KBM-7 (cell line): ENCODE results near the gene GTF3C1.
A peak's percentile ranks its signal among the peaks of the same experiment; 100 is the strongest.

Experiments used
- DNase-seq: peaks from one replicate; pipeline ENCODE4 v3.0.0-alpha.2; 2015
- in situ Hi-C: fragments of 300-500 bp; cut with MboI; formaldehyde crosslinking; loops from 2 replicates; pipeline ENCODE4 v1.14.3; 2020; ENCODE audit warnings: low sequenced_read_pairs, low pct_unique_long_range_greater_than_20kb, mixed read lengths

Gene GTF3C1, protein sequence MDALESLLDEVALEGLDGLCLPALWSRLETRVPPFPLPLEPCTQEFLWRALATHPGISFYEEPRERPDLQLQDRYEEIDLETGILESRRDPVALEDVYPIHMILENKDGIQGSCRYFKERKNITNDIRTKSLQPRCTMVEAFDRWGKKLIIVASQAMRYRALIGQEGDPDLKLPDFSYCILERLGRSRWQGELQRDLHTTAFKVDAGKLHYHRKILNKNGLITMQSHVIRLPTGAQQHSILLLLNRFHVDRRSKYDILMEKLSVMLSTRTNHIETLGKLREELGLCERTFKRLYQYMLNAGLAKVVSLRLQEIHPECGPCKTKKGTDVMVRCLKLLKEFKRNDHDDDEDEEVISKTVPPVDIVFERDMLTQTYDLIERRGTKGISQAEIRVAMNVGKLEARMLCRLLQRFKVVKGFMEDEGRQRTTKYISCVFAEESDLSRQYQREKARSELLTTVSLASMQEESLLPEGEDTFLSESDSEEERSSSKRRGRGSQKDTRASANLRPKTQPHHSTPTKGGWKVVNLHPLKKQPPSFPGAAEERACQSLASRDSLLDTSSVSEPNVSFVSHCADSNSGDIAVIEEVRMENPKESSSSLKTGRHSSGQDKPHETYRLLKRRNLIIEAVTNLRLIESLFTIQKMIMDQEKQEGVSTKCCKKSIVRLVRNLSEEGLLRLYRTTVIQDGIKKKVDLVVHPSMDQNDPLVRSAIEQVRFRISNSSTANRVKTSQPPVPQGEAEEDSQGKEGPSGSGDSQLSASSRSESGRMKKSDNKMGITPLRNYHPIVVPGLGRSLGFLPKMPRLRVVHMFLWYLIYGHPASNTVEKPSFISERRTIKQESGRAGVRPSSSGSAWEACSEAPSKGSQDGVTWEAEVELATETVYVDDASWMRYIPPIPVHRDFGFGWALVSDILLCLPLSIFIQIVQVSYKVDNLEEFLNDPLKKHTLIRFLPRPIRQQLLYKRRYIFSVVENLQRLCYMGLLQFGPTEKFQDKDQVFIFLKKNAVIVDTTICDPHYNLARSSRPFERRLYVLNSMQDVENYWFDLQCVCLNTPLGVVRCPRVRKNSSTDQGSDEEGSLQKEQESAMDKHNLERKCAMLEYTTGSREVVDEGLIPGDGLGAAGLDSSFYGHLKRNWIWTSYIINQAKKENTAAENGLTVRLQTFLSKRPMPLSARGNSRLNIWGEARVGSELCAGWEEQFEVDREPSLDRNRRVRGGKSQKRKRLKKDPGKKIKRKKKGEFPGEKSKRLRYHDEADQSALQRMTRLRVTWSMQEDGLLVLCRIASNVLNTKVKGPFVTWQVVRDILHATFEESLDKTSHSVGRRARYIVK (N-terminal part only)

DNA sequence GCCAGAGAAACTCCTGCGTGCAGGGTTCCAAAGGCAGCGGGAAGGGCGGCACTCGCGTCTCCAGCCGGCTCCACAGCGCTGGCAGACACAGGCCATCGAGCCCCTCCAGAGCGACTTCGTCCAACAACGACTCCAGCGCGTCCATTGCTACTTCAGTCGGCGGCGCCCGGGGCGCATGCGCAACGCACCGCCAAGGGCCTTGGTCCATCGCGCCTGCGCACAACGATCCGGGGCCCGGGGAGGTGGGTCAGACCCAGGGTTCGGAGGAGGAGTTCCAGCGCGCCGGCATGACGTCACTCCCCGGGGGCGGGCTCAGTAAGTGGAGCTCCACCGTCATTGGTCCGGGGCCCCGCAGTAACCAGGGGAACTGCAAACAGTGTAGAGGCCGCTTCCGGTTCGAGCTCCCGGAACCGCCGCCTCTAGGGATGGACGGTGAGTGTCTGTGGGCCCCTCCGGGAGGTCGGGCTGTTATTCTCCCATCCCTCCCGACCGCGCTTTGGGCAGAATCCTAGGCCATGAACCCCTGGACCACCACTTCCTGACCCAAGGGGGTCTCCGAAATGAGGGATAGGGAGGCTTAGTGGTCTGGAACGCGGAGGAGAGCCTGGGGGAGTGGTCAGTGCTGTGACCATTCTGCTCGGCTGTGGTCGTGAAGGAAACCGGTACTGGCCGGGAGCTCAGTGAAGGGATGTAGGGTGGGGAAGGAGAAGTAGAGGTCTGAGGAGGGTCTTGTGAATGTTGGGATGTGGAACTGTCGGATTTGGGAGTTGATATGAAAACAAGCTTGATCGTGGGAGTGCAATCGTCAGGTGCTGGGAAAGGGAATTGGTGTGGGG is at the start of gene GTF3C1, which contains the start of gene KATNIP:
GTF3C1 (minus strand) TSS at position 168 of the 836 bp plus-strand sequence; CDS start at position 145, 23 bp downstream.
KATNIP (plus strand) TSS at position 399 of the 836 bp plus-strand sequence; CDS start at position 426, 27 bp downstream.
- DNase-seq, result peak; percentile 99
- in situ Hi-C loops, result no loop called here

- in situ Hi-C loops, result no loop called here
- no peak for DNase-seq
Observed at GRCh38 chr16:27598931-27599565, 49.3 kb upstream of the GTF3C1 start.

DNA sequence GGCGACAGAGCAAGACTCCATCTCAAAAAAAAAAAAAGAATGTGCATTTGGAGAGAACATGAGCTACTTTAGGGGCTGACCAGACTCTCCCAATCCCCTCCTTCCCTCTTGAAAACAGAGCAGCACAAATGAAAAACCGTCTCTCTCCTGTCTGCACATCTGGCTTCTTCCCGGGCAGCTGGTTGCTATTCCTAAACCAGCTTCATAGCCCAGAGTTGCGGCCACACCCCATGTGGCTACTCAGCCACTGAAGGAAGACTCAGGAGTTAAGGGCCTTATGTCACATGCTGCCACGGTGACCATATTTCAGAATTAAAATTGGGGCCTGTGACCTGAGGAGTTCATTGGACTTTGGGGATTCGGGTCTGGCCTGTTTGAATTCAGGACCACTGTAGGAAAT is 48.5 kb upstream of the GTF3C1 start:
- in situ Hi-C loops, result no loop called here
- no peak for DNase-seq

DNA sequence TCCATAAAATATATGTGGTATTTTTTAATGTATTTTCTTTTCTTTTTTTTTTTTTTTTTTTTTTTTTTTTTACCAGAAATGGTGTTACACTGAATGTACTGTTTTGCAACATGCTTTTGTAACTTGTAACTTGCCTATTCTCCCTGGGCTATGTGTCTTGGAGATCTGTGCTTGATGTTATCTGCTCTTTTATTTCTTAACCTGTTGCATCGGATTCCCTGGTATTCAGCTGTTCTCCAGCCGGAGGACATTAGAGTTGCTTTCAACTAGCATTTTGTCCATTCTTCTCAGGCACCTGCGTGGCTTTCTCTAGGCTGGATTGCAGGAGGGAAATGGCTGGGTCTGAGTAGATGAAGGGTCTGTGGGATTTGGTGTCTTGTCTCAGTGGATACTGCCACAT is 47.6 kb upstream of the GTF3C1 start:
- in situ Hi-C loops, result no loop called here
- no peak for DNase-seq

DNA sequence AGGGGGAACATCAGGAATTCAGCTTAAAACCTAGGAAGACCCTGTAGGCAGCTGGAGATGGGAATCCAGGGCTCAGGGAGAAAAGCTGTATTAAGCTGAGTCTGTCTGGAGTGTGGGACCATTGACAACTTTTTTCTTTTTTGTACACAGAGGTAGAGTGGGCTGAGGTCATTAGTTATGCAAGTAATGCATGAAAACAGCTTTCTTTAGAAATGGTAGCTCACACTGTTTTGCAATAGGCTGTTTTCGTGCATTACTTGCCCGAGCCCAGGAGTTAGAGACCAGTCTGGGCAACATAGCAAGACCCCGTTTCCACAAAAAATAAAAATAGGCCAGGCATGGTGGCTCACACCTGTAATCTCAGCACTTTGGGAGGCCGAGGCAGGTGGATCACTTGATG is 46.7 kb upstream of the GTF3C1 start:
- in situ Hi-C loops, result no loop called here

GRCh38 chr16:27595993-27596392 is 46.3 kb upstream of the GTF3C1 start:
- no peak for DNase-seq
- in situ Hi-C loops, result no loop called here

More for the DNA sequence above, 46.7 kb upstream of the GTF3C1 start:
- DNase-seq, result no peak

DNA sequence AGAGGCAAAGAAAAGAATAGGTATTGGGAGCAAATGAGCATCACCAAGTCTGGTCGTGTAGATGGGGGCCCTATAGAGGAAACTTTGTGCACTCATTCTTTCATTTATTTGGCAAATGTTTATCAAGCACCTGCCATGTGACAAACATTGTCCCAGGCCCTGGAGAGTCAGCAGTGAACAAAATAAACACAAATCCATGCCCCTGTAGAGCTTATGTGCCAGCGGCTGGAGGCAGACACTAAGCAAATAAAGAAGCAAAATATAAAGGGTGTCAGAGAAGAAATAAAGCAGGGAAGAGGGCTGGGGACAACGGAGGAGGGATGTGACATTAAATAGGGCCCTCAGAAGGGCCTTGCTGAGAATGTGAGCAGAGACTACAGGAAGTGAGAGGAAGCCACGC is 45.8 kb upstream of the GTF3C1 start:
- DNase-seq, result no peak
- in situ Hi-C loops, result no loop called here

DNA sequence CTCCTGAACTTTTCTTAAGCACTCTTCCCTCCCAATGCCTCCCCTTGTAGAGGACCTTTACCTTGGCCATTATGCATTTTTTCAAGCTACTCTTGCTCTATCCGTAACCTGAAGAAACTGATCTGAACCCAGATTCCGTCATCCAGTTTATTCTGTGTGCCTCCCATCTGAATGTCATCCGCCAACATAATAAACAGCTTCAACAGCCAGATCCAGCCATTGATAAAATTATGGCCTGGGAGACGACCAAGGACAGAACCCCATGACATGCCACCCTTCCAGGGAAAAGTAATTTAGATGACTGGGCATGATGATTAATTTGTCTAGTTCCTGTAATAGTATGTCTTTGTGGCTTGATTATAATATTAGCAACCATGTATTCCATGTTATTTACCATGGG is 42.1 kb upstream of the GTF3C1 start:
- in situ Hi-C loops, result no loop called here
- no peak for DNase-seq

GRCh38 chr16:27588057-27588456 is 38.3 kb upstream of the GTF3C1 start:
- no peak for DNase-seq
- in situ Hi-C loops, result no loop called here

DNA sequence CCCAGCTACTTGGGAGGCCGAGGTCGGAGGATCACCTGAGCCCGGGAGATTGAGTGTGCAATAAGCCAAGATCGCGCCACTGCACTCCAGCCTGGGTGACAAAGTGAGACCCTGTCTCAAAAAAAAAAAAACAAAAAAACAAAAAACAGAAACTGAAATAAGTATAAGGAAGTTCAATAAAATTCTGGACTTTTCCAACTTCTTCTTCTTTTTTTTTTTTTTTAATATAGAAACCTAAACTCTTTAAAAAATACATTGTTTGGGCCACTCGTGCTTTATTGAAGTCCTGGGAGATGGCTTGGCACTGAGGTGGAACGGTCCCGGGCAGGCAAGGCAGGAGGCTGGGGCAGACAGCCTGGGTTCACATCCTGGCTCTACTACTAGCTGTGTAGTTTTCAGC is 37.0 kb upstream of the GTF3C1 start:
- in situ Hi-C loops, result no loop called here
- no peak for DNase-seq

- in situ Hi-C loops, result no loop called here
- DNase-seq, result no peak
Observed at GRCh38 chr16:27585200-27585599, 35.5 kb upstream of the GTF3C1 start.

- DNase-seq, result no peak
- in situ Hi-C loops, result no loop called here
Observed at GRCh38 chr16:27583634-27584033, 33.9 kb upstream of the GTF3C1 start.

DNA sequence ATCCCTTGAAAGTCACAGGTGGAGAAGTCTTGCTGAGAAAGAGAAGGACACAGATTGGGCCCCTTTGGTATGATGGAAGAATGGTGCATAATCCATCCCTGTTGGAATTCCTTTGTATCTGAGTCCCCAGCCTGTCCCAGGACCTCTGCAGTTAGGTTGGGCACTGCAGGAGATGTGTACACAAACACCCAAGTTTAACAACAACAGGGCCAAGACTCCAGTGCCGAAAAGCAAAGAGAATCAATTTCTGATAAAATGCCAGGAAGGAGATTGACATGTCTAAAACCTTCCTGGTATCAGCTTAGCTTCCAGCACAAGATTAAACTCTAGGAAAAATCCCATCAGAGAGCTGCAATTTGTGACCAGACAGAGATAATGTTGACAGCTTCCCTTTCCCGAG is 33.2 kb upstream of the GTF3C1 start:
- in situ Hi-C loops, result no loop called here
- DNase-seq, result no peak

- in situ Hi-C loops, result no loop called here
- no peak for DNase-seq
Observed at GRCh38 chr16:27579087-27579980, 29.6 kb upstream of the GTF3C1 start.

DNA sequence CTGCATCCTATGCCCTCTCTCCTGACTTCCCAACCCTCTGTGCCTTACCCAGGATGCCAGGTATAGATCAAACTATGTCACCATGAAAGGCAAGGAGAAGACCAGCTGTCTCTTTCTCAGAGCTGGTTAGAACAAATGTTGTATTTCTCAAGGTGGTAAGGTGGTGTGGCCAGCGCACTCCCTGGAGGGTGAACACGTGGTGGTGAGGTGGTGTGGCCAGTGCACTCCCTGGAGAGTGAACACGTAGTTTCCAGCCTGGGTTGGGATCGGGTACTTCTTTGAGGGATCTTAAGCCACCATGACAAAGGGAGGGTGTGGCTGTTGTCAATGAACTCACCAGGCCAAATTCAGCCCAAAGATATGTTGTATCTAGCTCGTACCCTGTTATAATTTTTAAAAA is 27.0 kb upstream of the GTF3C1 start:
- no peak for DNase-seq
- in situ Hi-C loops, result no loop called here

GRCh38 chr16:27572711-27573110 is 23.0 kb upstream of the GTF3C1 start:
- DNase-seq, result no peak
- in situ Hi-C loops, result no loop called here
